Heart left ventricle (tissue), 13 donors: Measurements from ENCODE around the gene STARD3.

Source experiments
- CTCF ChIP-seq, 12 donors: fragments of 200-600 bp; sonication (generic) in 4 of 12; IDR thresholded peaks; one replicate each; pipeline versions ENCODE4 v1.5.0 to v1.8.0; 2018 to 2022; ENCODE audit warnings: antibody characterized with exemption in 12 of 12, mild to moderate bottlenecking in 5 of 12
- POLR2A ChIP-seq, 2 donors: fragments of 450-650 bp; IDR thresholded peaks; one replicate each; pipeline ENCODE4 v1.6.1; 2017; ENCODE audit warnings: antibody characterized with exemption in 2 of 2, mild to moderate bottlenecking in 2 of 2, moderate library complexity in 2 of 2
- donor health status: ischemic (EF 13 %, LVEDD 7.1; RV severe dilation, severe dysfunction).
- donor health status: DM: no; HTN: yes; CAD: no.
- donor health status: DM: no; HTN: no; CAD: no.
- donor health status: ischemic (EF 25% LVEDD 6.9; RV normal size, moderate dysfunction).
- donor health status: ischemic (EF 25% LVEDD 5.7; RV mildly dilated, moderate dysfunction).
- donor health status: ischemic (EF 35%, LVEDD 5.7; RV mildly dilated, moderate dysfunction).
- donor health status: nonischemic (EF 11% LVEDD 7.7; RV severe dilation, severe dysfunction).
- donor health status: DM: yes; HTN: yes; CAD: no.
- donor health status: PGD.
- donor health status: ischemic (EF 29% LVEDD 5.4; RV normal size, mild dysfunction).
- donor health status: nonischemic (EF 23%, LVEDD 6.1; RV moderate dilation, normal function).

GRCh38 chr17:39604911-39605491 lies 31.9 kb upstream of the STARD3 start:
- TF ChIP-seq CTCF (IDR thresholded peaks at IDR 0.05) (no peak), POLR2A (IDR thresholded peaks at IDR 0.05) (no peak)
